Endothelial cell of umbilical vein (primary cell): Measurements from ENCODE around the gene CFTR. TPM values are rescaled to one million over a fixed set of nuclear protein-coding genes. Genes with fewer than 3 reads are reported as not detected.

ENCODE experiments used
- BruUV-seq: library from RNA; stranded (reverse); fragments of 400-500 nt; replicated peaks from 2 replicates; lab custom pipeline; 2021; lab: Mats Ljungman, UMichigan
- CTCF ChIA-PET: fragments of 300-600, 350-600 bp; sonication (Branson Sonifier 250); formaldehyde crosslinking; loops from one replicate; lab custom pipeline; 2021; ENCODE audit warnings: antibody characterized with exemption, inconsistent platforms; lab: Charles Lee
- POLR2A ChIA-PET: fragments of 300-600, 350-600 bp; sonication (Branson Sonifier 250); formaldehyde crosslinking; loops from one replicate; lab custom pipeline; 2021; ENCODE audit warnings: antibody characterized with exemption, inconsistent platforms; lab: Charles Lee
- DNase-seq: peaks from one replicate; pipeline ENCODE4 v3.0.0-alpha.2; 2011; ENCODE audit warnings: low read depth, low spot score
- FAIRE-seq: peaks from 2 replicates; lab custom pipeline; 2011; peaks lifted over from hg19 to GRCh38; lab: Jason Lieb, UNC
- H2AFZ ChIP-seq: 2 replicates; pipeline ENCODE4 v1.6.0; 2012; ENCODE audit warnings: low read depth, low read length, control low read depth, inconsistent platforms
- H3K27ac ChIP-seq: 2 replicates; pipeline ENCODE4 v1.5.1; 2011; ENCODE audit warnings: low read depth, mild to moderate bottlenecking, control low read depth, low read length, moderate library complexity; ENCODE audit not compliant: insufficient read depth
- H3K27me3 ChIP-seq, 2 experiments: 2 replicates each; pipeline versions ENCODE4 v1.6.0 to v1.6.1; 2011; ENCODE audit warnings: low read length in 2 of 2, mixed read lengths in 1 of 2; ENCODE audit not compliant: control insufficient read depth in 2 of 2, insufficient read depth in 2 of 2
- H3K36me3 ChIP-seq, 2 experiments: 2 replicates in 1 of 2; 3 replicates in 1 of 2; pipeline ENCODE4 v1.5.1; 2011; ENCODE audit warnings: low read length in 2 of 2, mild to moderate bottlenecking in 1 of 2, moderate library complexity in 1 of 2; ENCODE audit not compliant: control insufficient read depth in 2 of 2, insufficient read depth in 2 of 2; ENCODE audit errors: extremely low read depth in 1 of 2
- H3K4me1 ChIP-seq: 3 replicates; pipeline ENCODE4 v1.5.1; 2011; ENCODE audit warnings: mild to moderate bottlenecking, low read length; ENCODE audit not compliant: control insufficient read depth, insufficient read depth; ENCODE audit errors: extremely low read depth
- H3K4me2 ChIP-seq: 2 replicates; pipeline ENCODE4 v1.6.1; 2011; ENCODE audit warnings: low read length, control low read depth, mixed read lengths; ENCODE audit not compliant: insufficient read depth
- H3K4me3 ChIP-seq, 3 experiments: fragments of 200-600 bp in 1 of 3; sonication (generic), shearing (Covaris generic) in 1 of 3; replicated peaks in 1 of 3; 2 replicates each; pipeline ENCODE4 v1.5.1; 2011 to 2016; ENCODE audit warnings: control low read depth in 3 of 3, low read length in 3 of 3, mild to moderate bottlenecking in 2 of 3, inconsistent platforms in 1 of 3, low read depth in 1 of 3, moderate library complexity in 1 of 3; ENCODE audit not compliant: insufficient read depth in 1 of 3
- H3K79me2 ChIP-seq: 2 replicates; pipeline ENCODE4 v1.6.0; 2012; ENCODE audit warnings: low read length, inconsistent platforms; ENCODE audit not compliant: control insufficient read depth, insufficient read depth
- H3K9ac ChIP-seq: replicated peaks from 2 replicates; pipeline ENCODE3; 2011; ENCODE audit warnings: low read length, control low read depth; ENCODE audit not compliant: insufficient read depth; ENCODE audit errors: extremely low read depth
- H3K9me1 ChIP-seq: replicated peaks from 3 replicates; pipeline ENCODE4 v1.6.0; 2011; ENCODE audit warnings: mild to moderate bottlenecking, low read length; ENCODE audit not compliant: control insufficient read depth, insufficient read depth; ENCODE audit errors: extremely low read depth
- H3K9me3 ChIP-seq: replicated peaks from 2 replicates; pipeline ENCODE4 v1.5.1; 2012; ENCODE audit warnings: low read length, inconsistent platforms; ENCODE audit not compliant: control insufficient read depth, insufficient read depth
- H4K20me1 ChIP-seq: replicated peaks from 2 replicates; pipeline ENCODE3; 2011; ENCODE audit warnings: mild to moderate bottlenecking, low read length; ENCODE audit not compliant: control insufficient read depth, insufficient read depth; ENCODE audit errors: extremely low read depth
- CTCF ChIP-seq, 2 donors: IDR thresholded peaks; 1 replicate in 1 of 2; 2 replicates in 1 of 2; pipeline ENCODE4 v1.5.1; 2011; ENCODE audit warnings: low read length in 2 of 2, mild to moderate bottlenecking in 2 of 2, moderate library complexity in 2 of 2, control low read depth in 1 of 2, inconsistent platforms in 1 of 2, low read depth in 1 of 2; ENCODE audit not compliant: insufficient read depth in 1 of 2; ENCODE audit errors: extremely low read depth in 1 of 2
- EZH2 ChIP-seq: IDR thresholded peaks from 2 replicates; pipeline ENCODE4 v1.6.1; 2012; ENCODE audit warnings: borderline replicate concordance, low read depth, mild to moderate bottlenecking, moderate library complexity, low read length, inconsistent platforms; ENCODE audit not compliant: severe bottlenecking
- FOS ChIP-seq: IDR thresholded peaks from 2 replicates; pipeline ENCODE4 v1.6.1; 2011; ENCODE audit warnings: mild to moderate bottlenecking, low read length, moderate library complexity, borderline replicate concordance; ENCODE audit not compliant: insufficient read depth
- GATA2 ChIP-seq: IDR thresholded peaks from 2 replicates; pipeline ENCODE4 v1.7.0; 2011; ENCODE audit warnings: low read depth, mild to moderate bottlenecking, moderate library complexity, mixed read lengths, low read length; ENCODE audit not compliant: insufficient read length, insufficient read depth
- JUN ChIP-seq: IDR thresholded peaks from 2 replicates; pipeline ENCODE4 v1.6.1; 2011; ENCODE audit warnings: borderline replicate concordance, low read depth; ENCODE audit not compliant: insufficient read length, insufficient read depth
- MAX ChIP-seq: IDR thresholded peaks from 2 replicates; pipeline ENCODE4 v1.6.1; 2011; ENCODE audit not compliant: insufficient read depth, insufficient read length
- MYC ChIP-seq: IDR thresholded peaks from one replicate; pipeline ENCODE4 v1.6.1; 2011; ENCODE audit warnings: mild to moderate bottlenecking, low read depth, low read length
- POLR2A ChIP-seq: IDR thresholded peaks from 2 replicates; pipeline ENCODE4 v1.6.1; 2012; ENCODE audit warnings: low read depth, mild to moderate bottlenecking, control low read depth, low read length
- POLR2AphosphoS5 ChIP-seq: IDR thresholded peaks from 2 replicates; pipeline ENCODE4 v1.6.1; 2012; ENCODE audit warnings: low read depth, mild to moderate bottlenecking, control low read depth, low read length, moderate library complexity; ENCODE audit not compliant: insufficient read depth
- dilution Hi-C: fragments of 300-500 bp; cut with MboI; formaldehyde crosslinking; loops from one replicate; pipeline ENCODE4 v1.15.0; 2019; ENCODE audit warnings: low sequenced_read_pairs; ENCODE audit not compliant: extremely low pct_ligation_motif_present
- intact Hi-C: fragments of 100-400 bp; cut with micrococcal nuclease; formaldehyde crosslinking; loops from one replicate; pipeline ENCODE4 v1.10.0; 2022
- polyA plus RNA-seq, 4 experiments: library from polyadenylated mRNA; depleted of rRNA in 3 of 4; stranded (reverse) in 3 of 4; unstranded in 1 of 4; fragments of >200 nt; gene quantifications; 2 replicates each; pipeline versions ENCODE4 v1.2.1 to v1.2.3, GENCODE V29; 2011 to 2012; ENCODE audit warnings: missing spikeins in 1 of 4
- total RNA-seq: library from RNA; stranded (reverse); gene quantifications from 2 replicates; pipeline ENCODE4 v1.2.3, GENCODE V29; 2021

The CFTR gene
- total and polyA plus RNA-seq, 2 donors (not counting 3 experiments of a cell fraction or from before 2014, with no cell fraction given) = 0.03 TPM; not detected in 1

- Histone ChIP-seq H3K27ac (peak overlapping the region; percentile 82), H3K79me2 (no peaks in the 10 kb centered on the region), H3K9me1 (no peaks in the 10 kb centered on the region), H3K27me3 (no peaks in the 10 kb centered on the region), H2AFZ (no peak overlapping the region), H3K4me1 (peaks cover 22% of the 10 kb centered on the region), H3K9ac (peak overlapping the region; percentile 84), H3K36me3 (no peaks in the 10 kb centered on the region), H3K9me3 (no peaks in the 10 kb centered on the region), H4K20me1 (no peaks in the 10 kb centered on the region), H3K4me3 (peak overlapping the region in 1 of 3 experiments; percentile 19), H3K4me2 (peak overlapping the region; percentile 72)
- ChIA-PET POLR2A (no interaction called here), CTCF (interaction anchor here (1.0 to 2.3 kb wide), 4 partner anchors 10 to 142 kb away, joined by 3 to 7 read pairs (median 4); no protein-coding TSS in a partner anchor)
- TF ChIP-seq POLR2A = no peak
- peak; percentile 56 for TF ChIP-seq FOS
- peak; percentile 56 for TF ChIP-seq JUN
- peak; percentile 41 for TF ChIP-seq GATA2
- peak; percentile 71 for DNase-seq
- no peak for FAIRE-seq
- dilution Hi-C loops (no loop called here), intact Hi-C loops (loop anchor here (1.0 to 5.0 kb wide), 3 partner anchors 40 to 581 kb away; partner anchors contain the start of gene LSM8)
- BruUV-seq = no TSS peak
Observed at GRCh38 chr7:117600911-117601310, 121.1 kb downstream of the CFTR start.

- intact Hi-C loops (loop anchor here (5.0 kb wide), 1 partner anchor 579 kb away; the partner anchor contains the start of gene LSM8), dilution Hi-C loops (no loop called here)
- H3K4me2 ChIP-seq = no peak overlapping the region
- H3K27ac ChIP-seq = no peak overlapping the region
- no peak for DNase-seq
- H3K79me2 ChIP-seq = no peaks in the 10 kb centered on the region
- no peak overlapping the region for H3K9ac ChIP-seq
- no peak for TF ChIP-seq MAX
- TF ChIP-seq JUN = no peak
- TF ChIP-seq POLR2AphosphoS5 = no peak
- no peak for TF ChIP-seq EZH2
- no peak for TF ChIP-seq CTCF (IDR thresholded peaks at IDR 0.05; ENCODE audit: extremely low read depth in 1 of 2, insufficient read depth in 1 of 2, low read depth in 1 of 2, low read length in 2 of 2)
- TF ChIP-seq GATA2 = no peak
- no peak for TF ChIP-seq MYC
- TF ChIP-seq FOS = no peak
- no peak for TF ChIP-seq POLR2A
- no peak for FAIRE-seq
- no peak overlapping the region for H3K4me3 ChIP-seq
- no peaks in the 10 kb centered on the region for H3K9me1 ChIP-seq
- H3K4me1 ChIP-seq = peaks cover 22% of the 10 kb centered on the region
- no peaks in the 10 kb centered on the region for H3K27me3 ChIP-seq
- BruUV-seq = no TSS peak
- no peaks in the 10 kb centered on the region for H4K20me1 ChIP-seq
- no peaks in the 10 kb centered on the region for H3K36me3 ChIP-seq
- no peaks in the 10 kb centered on the region for H3K9me3 ChIP-seq
- no peak overlapping the region for H2AFZ ChIP-seq
- CTCF ChIA-PET = no interaction called here
- POLR2A ChIA-PET = no interaction called here
Observed at GRCh38 chr7:117603627-117604026, 123.8 kb downstream of the CFTR start.
